Ovary (tissue), 9 donors: ENCODE data around the gene MED15. TPM values are rescaled to one million over a fixed set of nuclear protein-coding genes. Genes with fewer than 3 reads are reported as not detected.

Experiments used
- DNase-seq, 5 donors: peaks; one replicate each; pipeline ENCODE4 v3.0.0-alpha.2; 2019 to 2020
- H3K27ac ChIP-seq, 2 donors: fragments of 200-600 bp; one replicate each; pipeline versions ENCODE4 v1.5.1 to v1.8.0; 2019 to 2022
- H3K27me3 ChIP-seq: fragments of 200-600 bp; one replicate; pipeline ENCODE4 v1.8.0; 2022
- H3K36me3 ChIP-seq: fragments of 200-600 bp; sonication (generic); one replicate; pipeline ENCODE4 v1.5.1; 2019
- H3K4me1 ChIP-seq: one replicate; pipeline ENCODE4 v1.8.1; 2013; ENCODE audit warnings: mild to moderate bottlenecking, moderate library complexity; ENCODE audit not compliant: insufficient read depth
- H3K4me3 ChIP-seq: fragments of 200-600 bp; sonication (generic); one replicate; pipeline ENCODE4 v1.5.1; 2017
- H3K9me3 ChIP-seq, 2 donors: fragments of 200-600 bp in 1 of 2; sonication (generic) in 1 of 2; one replicate each; pipeline versions ENCODE4 v1.5.1 to v1.8.1; 2013 to 2019; ENCODE audit warnings: mild to moderate bottlenecking in 1 of 2, moderate library complexity in 1 of 2
- CTCF ChIP-seq, 3 donors: fragments of 450-650 bp in 2 of 3; fragments of 200-600 bp in 1 of 3; IDR thresholded peaks; one replicate each; pipeline versions ENCODE4 v1.5.1 to v1.8.0; 2016 to 2022; ENCODE audit warnings: antibody characterized with exemption in 3 of 3, mild to moderate bottlenecking in 1 of 3
- EP300 ChIP-seq: sonication (generic); formaldehyde crosslinking; IDR thresholded peaks from one replicate; pipeline ENCODE4 v1.6.1; 2017; ENCODE audit warnings: antibody characterized with exemption
- POLR2A ChIP-seq: fragments of 450-650 bp; IDR thresholded peaks from one replicate; pipeline ENCODE4 v1.6.1; 2017; ENCODE audit warnings: antibody characterized with exemption, mild to moderate bottlenecking, moderate library complexity
- WGBS, 3 donors: extraction: QIAGEN DNeasy Blood & Tissue Kit in 1 of 3; methylation state at CpG; one replicate each; pipeline versions ENCODE4 v1.1.5 to v1.1.7; 2013 to 2017; 5-methylcytosine and 5-hydroxymethylcytosine counted together
- intact Hi-C, 4 donors: fragments of 100-400 bp; cut with DNase I; formaldehyde crosslinking; loops; one replicate each; pipeline versions ENCODE4 v1.11.0 to v1.15.1; 2022 to 2023
- polyA plus RNA-seq, 2 donors: library from polyadenylated mRNA; stranded (reverse); fragments of 200-250 nt in 1 of 2; fragments of 350-450 nt in 1 of 2; fragmentation: Illumina TruSeq in 1 of 2; extraction: RNeasy Lipid Tissue Mini Kit (QIAGEN cat#74804) in 1 of 2; gene quantifications; one replicate each; pipeline ENCODE4 v1.2.3, GENCODE V29; 2013 to 2014
- total RNA-seq, 7 donors: library from RNA; depleted of rRNA in 2 of 7; stranded (reverse); fragments of >200 nt in 2 of 7; fragmentation: NEBNext Ultra II Directional in 3 of 7; extraction: Animal tissue kit (Norgen Biotek cat#: 25700) in 3 of 7; gene quantifications; one replicate each; pipeline versions ENCODE4 v1.1.0 to v1.2.4, GENCODE V29; 2016 to 2023
- donor health status: DM: no; HTN: no; CAD: no; lungs with moderate emphysema.
- donor health status: DM: no; HTN: no; CAD: no.
- donor health status: Bipolar disorder and iron deficiency.
- donor health status: DM: yes; HTN: yes; CAD: no.
- donor health status: DM: no; HTN: no; CAD: no.
- donor health status: DM: yes; HTN: yes; CAD: no.

The MED15 gene
- total and polyA plus RNA-seq, 9 donors: 21.9 to 79.3 (median 68.3) TPM

GRCh38 chr22:20545681-20546521 lies 38.5 kb downstream of the MED15 start:
- DNase-seq: no peak
- intact Hi-C loops: no loop called here
- TF ChIP-seq POLR2A (no peak), CTCF (IDR thresholded peaks at IDR 0.05) (no peak)
- Histone ChIP-seq H3K27ac (no peak overlapping the region), H3K4me1 (peaks cover 26% of the 10 kb centered on the region), H3K27me3 (no peaks in the 10 kb centered on the region), H3K9me3 (no peaks in the 10 kb centered on the region), H3K36me3 (no peaks in the 10 kb centered on the region), H3K4me3 (no peak overlapping the region)
- 53 to 62% (median 55%) methylated on average over 10 of the region's 10 CpGs for WGBS, 3 donors

- Histone ChIP-seq H3K4me1 (peaks cover 27% of the 10 kb centered on the region), H3K4me3 (no peak overlapping the region), H3K36me3 (no peaks in the 10 kb centered on the region), H3K9me3 (no peaks in the 10 kb centered on the region), H3K27me3 (no peaks in the 10 kb centered on the region), H3K27ac (no peak overlapping the region)
- intact Hi-C loops: no loop called here
- 56 to 63% (median 58%) methylated on average over 4 of the region's 4 CpGs for WGBS, 3 donors
- TF ChIP-seq CTCF (IDR thresholded peaks at IDR 0.05) (no peak), EP300 (no peak)
- no peak for DNase-seq
These were observed 39.1 kb downstream of the MED15 start for GRCh38 chr22:20546541-20546950.

GRCh38 chr22:20547029-20547428 lies 39.6 kb downstream of the MED15 start:
- Histone ChIP-seq H3K27ac (no peak overlapping the region), H3K4me1 (peaks cover 30% of the 10 kb centered on the region)

GRCh38 chr22:20548806-20549205 lies 41.4 kb downstream of the MED15 start:
- H3K4me3 ChIP-seq: no peak overlapping the region
- intact Hi-C loops: no loop called here
- peaks cover 42% of the 10 kb centered on the region for H3K4me1 ChIP-seq
- TF ChIP-seq CTCF (IDR thresholded peaks at IDR 0.05) (no peak), EP300 (no peak), POLR2A (no peak)
- no peak for DNase-seq
- H3K27ac ChIP-seq: peak overlapping the region in 1 of 2 donors; percentile 91
- H3K27me3 ChIP-seq: no peaks in the 10 kb centered on the region
- H3K9me3 ChIP-seq: no peaks in the 10 kb centered on the region
- 81 to 88% (median 83%) methylated on average over 4 of the region's 4 CpGs for WGBS, 3 donors
- no peaks in the 10 kb centered on the region for H3K36me3 ChIP-seq

More at GRCh38 chr22:20547029-20547428, 39.6 kb downstream of the MED15 start:
- no peaks in the 10 kb centered on the region for H3K9me3 ChIP-seq
- intact Hi-C loops: no loop called here
- no peak overlapping the region for H3K4me3 ChIP-seq
- no peaks in the 10 kb centered on the region for H3K36me3 ChIP-seq
- TF ChIP-seq POLR2A (no peak), CTCF (IDR thresholded peaks at IDR 0.05) (no peak), EP300 (no peak)
- no peak for DNase-seq
- no peaks in the 10 kb centered on the region for H3K27me3 ChIP-seq
